GM19397 (cell line): ENCODE measurements around the gene YRDC.
"Not testable (repeated sequence)": the region's sequence is repeated elsewhere in the genome, so short reads cannot be mapped to it uniquely, and the experiment has no call there.

Experiments used
- ATAC-seq: cut with Tn5 transposase; IDR thresholded peaks from one replicate; pipeline ENCODE4 v1.9.1; 2021; ENCODE audit warnings: mild to moderate bottlenecking, moderate library complexity; ENCODE audit not compliant: unreplicated experiment

Gene YRDC

GRCh38 chr1:37776946-37777516, 31.0 kb downstream of the YRDC start:
- ATAC-seq, result no peak

- not testable (repeated sequence) for ATAC-seq
Observed at GRCh38 chr1:37771440-37771839, 36.6 kb downstream of the YRDC start.

GRCh38 chr1:37767488-37767887, 40.5 kb downstream of the YRDC start:
- no peak for ATAC-seq

- no peak for ATAC-seq
Observed at GRCh38 chr1:37765916-37766664, 41.9 kb downstream of the YRDC start.

GRCh38 chr1:37764888-37765441, 43.0 kb downstream of the YRDC start, which contains the start of gene EPHA10:
Gene EPHA10 (minus strand): TSS chr1:37765120. CDS start chr1:37765066, 54 bp downstream.
- no peak for ATAC-seq

GRCh38 chr1:37764414-37764825, 43.6 kb downstream of the YRDC start:
- ATAC-seq, result no peak

GRCh38 chr1:37763791-37764413, 44.1 kb downstream of the YRDC start:
- ATAC-seq, result no peak

- no peak for ATAC-seq
Observed at GRCh38 chr1:37762516-37762915, 45.5 kb downstream of the YRDC start.

GRCh38 chr1:37761416-37762095, 46.5 kb downstream of the YRDC start:
- ATAC-seq, result no peak

- ATAC-seq, result no peak
Observed at GRCh38 chr1:37759451-37759850, 48.6 kb downstream of the YRDC start.

- no peak for ATAC-seq
Observed at GRCh38 chr1:37755951-37756560, 52.0 kb downstream of the YRDC start.

GRCh38 chr1:37755290-37755689, 52.7 kb downstream of the YRDC start:
- ATAC-seq, result no peak

GRCh38 chr1:37753473-37754321, 54.3 kb downstream of the YRDC start:
- ATAC-seq, result no peak
